Keratinocyte (primary cell): ENCODE data around the gene HDDC2. TPM values are rescaled to one million over a fixed set of nuclear protein-coding genes. Genes with fewer than 3 reads are reported as not detected.

ENCODE experiments used
- DNase-seq: peaks from one replicate; pipeline ENCODE4 v3.0.0-alpha.2; 2011; ENCODE audit warnings: low read depth, missing footprints, low spot score
- FAIRE-seq: peaks from 2 replicates; lab custom pipeline; 2011; peaks lifted over from hg19 to GRCh38; lab: Jason Lieb, UNC
- H2AFZ ChIP-seq: 2 replicates; pipeline ENCODE4 v1.6.0; 2012; ENCODE audit warnings: low read length, control low read depth, inconsistent platforms; ENCODE audit not compliant: control insufficient read depth
- H3K27ac ChIP-seq: 2 replicates; pipeline ENCODE4 v1.5.1; 2011; ENCODE audit warnings: low read length; ENCODE audit not compliant: control insufficient read depth, insufficient read depth
- H3K27me3 ChIP-seq: 3 replicates; pipeline ENCODE4 v1.6.0; 2011; ENCODE audit warnings: low read length; ENCODE audit not compliant: control insufficient read depth, insufficient read depth; ENCODE audit errors: extremely low read depth
- H3K36me3 ChIP-seq, 2 experiments: 2 replicates in 1 of 2; 3 replicates in 1 of 2; pipeline ENCODE4 v1.5.1; 2011; ENCODE audit warnings: low read length in 2 of 2, mild to moderate bottlenecking in 1 of 2; ENCODE audit not compliant: control insufficient read depth in 2 of 2, insufficient read depth in 2 of 2; ENCODE audit errors: extremely low read depth in 1 of 2
- H3K4me1 ChIP-seq: 3 replicates; pipeline ENCODE4 v1.5.1; 2011; ENCODE audit warnings: low read length; ENCODE audit not compliant: control insufficient read depth, insufficient read depth; ENCODE audit errors: extremely low read depth
- H3K4me2 ChIP-seq: 3 replicates; pipeline ENCODE4 v1.6.0; 2011; ENCODE audit warnings: low read depth, low read length; ENCODE audit not compliant: control insufficient read depth, insufficient read depth; ENCODE audit errors: extremely low read depth
- H3K4me3 ChIP-seq, 3 experiments: fragments of 200-600 bp in 1 of 3; sonication (generic) in 1 of 3; 2 replicates in 2 of 3; 3 replicates in 1 of 3; pipeline ENCODE4 v1.5.1; 2011 to 2016; ENCODE audit warnings: low read length in 3 of 3, mild to moderate bottlenecking in 3 of 3, control low read depth in 2 of 3, inconsistent platforms in 1 of 3, low read depth in 1 of 3, mixed read lengths in 1 of 3, mixed run types in 1 of 3, moderate library complexity in 1 of 3; ENCODE audit not compliant: control insufficient read depth in 2 of 3, insufficient read depth in 2 of 3; ENCODE audit errors: extremely low read depth in 1 of 3
- H3K79me2 ChIP-seq: 2 replicates; pipeline ENCODE4 v1.6.0; 2012; ENCODE audit warnings: low read length; ENCODE audit not compliant: control insufficient read depth, insufficient read depth
- H3K9ac ChIP-seq: 3 replicates; pipeline ENCODE4 v1.6.0; 2011; ENCODE audit warnings: low read length; ENCODE audit not compliant: control insufficient read depth, insufficient read depth; ENCODE audit errors: extremely low read depth
- H3K9me1 ChIP-seq: 3 replicates; pipeline ENCODE4 v1.6.0; 2011; ENCODE audit warnings: low read length; ENCODE audit not compliant: control insufficient read depth, insufficient read depth; ENCODE audit errors: extremely low read depth
- H3K9me3 ChIP-seq: 2 replicates; pipeline ENCODE4 v1.5.1; 2012; ENCODE audit warnings: low read depth, low read length; ENCODE audit not compliant: control insufficient read depth
- H4K20me1 ChIP-seq: 3 replicates; pipeline ENCODE4 v1.6.0; 2011; ENCODE audit warnings: low read length; ENCODE audit not compliant: control insufficient read depth, insufficient read depth; ENCODE audit errors: extremely low read depth
- CTCF ChIP-seq, 3 experiments: IDR thresholded peaks in 1 of 3; conservative IDR thresholded peaks in 1 of 3; optimal IDR thresholded peaks in 1 of 3; 2 replicates in 2 of 3; 3 replicates in 1 of 3; pipeline versions ENCODE3 to v1.5.1; 2011; ENCODE audit warnings: low read length in 3 of 3, mild to moderate bottlenecking in 3 of 3, moderate library complexity in 2 of 3, control low read depth in 1 of 3, inconsistent platforms in 1 of 3; ENCODE audit not compliant: insufficient read depth in 2 of 3; ENCODE audit errors: extremely low read depth in 1 of 3
- EZH2 ChIP-seq: IDR thresholded peaks from one replicate; pipeline ENCODE4 v1.6.1; 2012; ENCODE audit warnings: inconsistent platforms, mild to moderate bottlenecking, low read length, moderate library complexity
- dilution Hi-C: fragments of 300-500 bp; cut with MboI; formaldehyde crosslinking; loops from one replicate; pipeline ENCODE4 v1.7.0; 2020; ENCODE audit warnings: low sequenced_read_pairs; ENCODE audit not compliant: extremely low pct_ligation_motif_present
- polyA plus RNA-seq, 5 experiments: library from polyadenylated mRNA; depleted of rRNA in 3 of 5; stranded (reverse) in 3 of 5; stranded (forward) in 1 of 5; unstranded in 1 of 5; fragments of >200 nt; gene quantifications; 1 replicate in 1 of 5; 2 replicates in 3 of 5; 3 replicates in 1 of 5; pipeline versions ENCODE4 v1.2.1 to v1.2.3, GENCODE V29; 2011 to 2012; ENCODE audit warnings: missing spikeins in 2 of 5, low read depth in 1 of 5, low replicate concordance in 1 of 5

HDDC2 gene
- polyA plus RNA-seq, 1 donor (not counting 4 experiments of a cell fraction or from before 2014, with no cell fraction given), result 75.8 TPM

- no peak for DNase-seq
- H3K36me3 ChIP-seq, result peaks cover 15 to 19% of the 10 kb centered on the region in 2 experiments
- no peak overlapping the region for H3K4me2 ChIP-seq
- H3K9me1 ChIP-seq, result no peaks in the 10 kb centered on the region
- no peaks in the 10 kb centered on the region for H4K20me1 ChIP-seq
- H3K27me3 ChIP-seq, result no peaks in the 10 kb centered on the region
- no peaks in the 10 kb centered on the region for H3K4me1 ChIP-seq
- no peak overlapping the region for H3K27ac ChIP-seq
- FAIRE-seq, result no peak
- H3K9ac ChIP-seq, result no peak overlapping the region
- dilution Hi-C loops, result no loop called here
- TF ChIP-seq EZH2, result no peak
- no peak for TF ChIP-seq CTCF (optimal IDR thresholded peaks at IDR 0.05 in 1 of 3, IDR thresholded peaks at IDR 0.05 in 1 of 3, conservative IDR thresholded peaks at IDR 0.05 in 1 of 3; ENCODE audit: extremely low read depth in 1 of 3, insufficient read depth in 2 of 3, low read length in 3 of 3)
- no peak overlapping the region for H3K4me3 ChIP-seq
- H2AFZ ChIP-seq, result no peak overlapping the region
- no peaks in the 10 kb centered on the region for H3K9me3 ChIP-seq
- no peaks in the 10 kb centered on the region for H3K79me2 ChIP-seq
Measured at GRCh38 chr6:125293587-125293986, 8.2 kb downstream of the HDDC2 start.

- TF ChIP-seq CTCF (optimal IDR thresholded peaks at IDR 0.05 in 1 of 3, IDR thresholded peaks at IDR 0.05 in 1 of 3, conservative IDR thresholded peaks at IDR 0.05 in 1 of 3; ENCODE audit: extremely low read depth in 1 of 3, insufficient read depth in 2 of 3, low read length in 3 of 3) (no peak), EZH2 (no peak)
- Histone ChIP-seq H3K4me1 (no peaks in the 10 kb centered on the region), H3K4me3 (no peak overlapping the region), H3K9me1 (no peaks in the 10 kb centered on the region), H3K9me3 (no peaks in the 10 kb centered on the region), H3K4me2 (no peak overlapping the region), H4K20me1 (no peaks in the 10 kb centered on the region), H3K36me3 (peaks cover 11% of the 10 kb centered on the region in 2 experiments), H3K79me2 (no peaks in the 10 kb centered on the region), H3K9ac (no peak overlapping the region), H3K27me3 (no peaks in the 10 kb centered on the region), H2AFZ (no peak overlapping the region), H3K27ac (no peak overlapping the region)
- no peak for DNase-seq
- dilution Hi-C loops, result no loop called here
- no peak for FAIRE-seq
Measured at GRCh38 chr6:125287718-125288117, 14.0 kb downstream of the HDDC2 start.
